GM15510 (cell line): Measurements from ENCODE around the gene NDUFA6.
A peak's percentile ranks its signal among the peaks of the same experiment; 100 is the strongest.

Experiments
- POLR2A ChIP-seq: IDR thresholded peaks from 3 replicates; pipeline ENCODE4 v1.6.1; 2011; ENCODE audit warnings: borderline replicate concordance; ENCODE audit not compliant: insufficient read length; ENCODE audit errors: extremely low read depth

NDUFA6 gene

DNA sequence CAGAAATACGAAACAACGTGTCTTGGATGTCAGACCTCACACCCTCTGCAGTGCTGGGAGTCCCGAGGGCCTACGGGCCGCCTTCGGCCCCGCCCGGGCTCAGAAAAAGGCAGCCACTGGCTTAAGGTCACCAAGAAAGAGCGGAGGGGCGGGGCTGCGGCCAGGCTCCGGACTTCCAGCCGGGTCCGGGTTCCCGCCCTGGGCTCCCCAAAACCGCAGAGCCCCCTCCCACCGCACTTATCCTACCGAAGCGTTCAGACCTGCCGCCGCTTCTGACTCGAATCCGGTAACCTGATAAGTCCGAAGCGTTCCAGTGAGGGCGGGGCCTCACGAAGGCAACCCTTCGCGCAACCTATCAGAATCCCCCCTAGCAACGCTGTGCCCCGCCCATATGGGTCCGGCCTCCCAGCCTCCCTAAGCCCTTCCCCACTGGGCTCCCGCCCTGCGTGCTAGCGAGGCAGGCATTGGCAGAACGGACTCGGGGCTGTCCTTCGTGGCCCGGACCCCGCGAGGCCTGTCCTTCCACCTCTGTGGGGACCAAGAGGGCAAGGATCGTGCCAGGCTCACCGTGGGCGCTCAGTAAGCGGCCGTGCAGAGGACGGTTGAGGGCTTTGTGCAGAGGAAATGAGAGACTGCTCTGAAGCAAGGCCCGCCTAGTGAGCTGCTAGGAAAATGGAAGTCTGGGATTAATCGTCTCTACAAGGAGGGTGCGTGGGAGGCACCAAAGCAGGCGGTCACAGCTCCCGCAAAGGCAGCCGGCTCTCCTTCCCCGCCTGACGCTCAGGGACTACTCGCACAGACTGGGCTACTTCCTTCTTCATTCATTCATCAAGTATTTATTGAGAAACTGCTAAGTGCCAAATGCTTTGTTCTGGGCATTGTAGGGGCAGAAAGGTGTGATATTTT, 19.8 kb downstream of the NDUFA6 start, which contains the start of gene NAGA:
NAGA (minus strand) TSS at position 296 of the 906 bp plus-strand sequence. CDS start 515 bp downstream, outside the sequence.
- peak; percentile 72 for TF ChIP-seq POLR2A

DNA sequence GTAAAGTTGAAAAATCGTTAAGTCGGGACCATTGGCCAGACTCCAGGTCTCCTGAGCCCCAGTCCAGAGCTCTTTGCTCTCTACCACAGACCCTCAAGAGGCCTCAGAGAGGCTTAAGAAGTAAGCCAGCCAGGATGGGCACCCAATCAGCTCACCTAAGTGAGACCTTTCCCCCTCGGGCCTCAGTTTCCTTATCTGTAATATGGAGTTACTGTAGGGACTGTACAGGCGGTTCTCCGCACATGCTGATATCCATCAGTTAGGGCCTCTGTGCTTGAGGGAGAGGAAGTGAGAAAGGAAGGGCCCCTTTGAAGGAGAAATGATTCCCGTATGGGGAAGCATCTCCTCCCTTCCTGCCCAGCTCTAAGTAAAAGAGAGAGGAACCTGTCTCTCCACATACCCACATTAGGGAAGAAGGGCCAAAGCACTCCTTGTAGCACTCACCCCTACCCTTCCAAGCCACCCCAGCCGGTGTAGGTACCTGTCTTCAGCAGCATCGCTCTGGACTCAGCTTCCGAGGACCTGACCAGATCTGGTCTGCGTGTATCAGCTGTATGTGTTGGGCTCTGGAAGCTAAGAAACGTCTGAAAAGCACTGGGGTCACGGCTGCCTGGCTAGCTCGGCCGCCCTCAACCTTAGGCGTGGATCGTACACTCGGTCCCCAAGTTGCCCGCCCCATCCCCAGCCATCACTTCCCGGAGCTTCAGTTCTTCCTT, 20.6 kb downstream of the NDUFA6 start:
- no peak for TF ChIP-seq POLR2A

- TF ChIP-seq POLR2A, result no peak
These were observed 22.3 kb downstream of the NDUFA6 start for GRCh38 chr22:42068291-42068690.

DNA sequence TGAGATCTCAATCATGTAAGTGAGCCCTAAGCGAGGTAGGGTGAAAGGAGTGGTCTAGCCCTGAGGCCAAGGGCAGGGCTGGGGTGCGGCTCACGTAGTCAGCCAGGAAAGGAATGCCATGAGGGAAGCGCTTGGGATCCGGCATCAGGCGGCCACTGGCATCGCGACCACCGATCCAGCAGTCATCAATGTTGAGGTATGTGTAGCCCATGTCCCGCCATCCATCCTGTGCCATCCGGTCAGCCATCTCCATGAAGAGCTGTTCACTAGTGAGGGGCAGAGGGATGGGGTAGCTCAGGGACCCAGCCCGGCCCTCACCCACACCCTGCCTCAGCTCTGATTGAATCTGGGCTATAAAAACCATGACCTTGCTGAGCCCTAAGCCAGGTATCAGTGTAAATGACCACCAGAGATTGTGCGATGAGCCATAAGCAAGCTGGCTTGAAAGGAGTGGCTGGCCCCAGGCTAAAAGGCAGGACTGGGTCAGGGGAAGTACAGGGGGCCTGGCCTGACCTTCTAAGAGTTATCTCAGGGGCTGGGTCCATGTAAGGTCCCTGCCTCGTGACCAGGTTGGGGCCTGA, 22.8 kb downstream of the NDUFA6 start:
- no peak for TF ChIP-seq POLR2A

GRCh38 chr22:42066937-42067336, 23.6 kb downstream of the NDUFA6 start:
- TF ChIP-seq POLR2A, result no peak

DNA sequence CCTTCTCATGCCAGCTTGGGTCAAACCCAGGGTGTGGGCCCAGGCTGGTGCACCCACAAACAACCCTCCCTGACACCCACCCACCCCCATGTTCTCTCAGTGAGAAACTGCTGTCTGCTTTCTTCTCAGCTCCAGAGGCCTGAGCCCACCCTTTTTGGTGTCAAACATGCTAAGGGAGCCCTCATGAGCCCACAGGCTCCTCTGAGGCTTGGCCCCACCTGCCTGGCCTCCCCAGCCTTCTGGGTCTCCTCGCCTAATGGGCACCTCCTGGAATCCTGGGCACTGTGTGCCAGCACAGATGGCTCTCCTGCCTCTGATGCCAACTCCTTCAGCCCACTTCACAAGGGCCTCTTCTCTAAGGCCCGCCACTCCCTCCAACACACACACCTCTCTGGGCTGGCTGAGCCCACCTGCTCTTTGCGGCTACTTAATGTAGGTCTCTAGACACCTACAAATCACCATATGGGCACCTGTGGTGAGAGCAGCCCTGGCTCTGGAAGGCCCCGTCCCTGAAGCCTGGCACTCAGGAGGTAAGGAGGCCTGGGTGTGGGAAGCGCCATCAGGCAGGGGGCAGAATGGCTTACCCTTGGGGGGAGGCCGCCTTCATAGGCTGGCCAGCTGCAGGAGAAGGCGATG, 24.3 kb downstream of the NDUFA6 start:
- no peak for TF ChIP-seq POLR2A

GRCh38 chr22:42065438-42066125, 25.0 kb downstream of the NDUFA6 start:
- TF ChIP-seq POLR2A, result no peak

DNA sequence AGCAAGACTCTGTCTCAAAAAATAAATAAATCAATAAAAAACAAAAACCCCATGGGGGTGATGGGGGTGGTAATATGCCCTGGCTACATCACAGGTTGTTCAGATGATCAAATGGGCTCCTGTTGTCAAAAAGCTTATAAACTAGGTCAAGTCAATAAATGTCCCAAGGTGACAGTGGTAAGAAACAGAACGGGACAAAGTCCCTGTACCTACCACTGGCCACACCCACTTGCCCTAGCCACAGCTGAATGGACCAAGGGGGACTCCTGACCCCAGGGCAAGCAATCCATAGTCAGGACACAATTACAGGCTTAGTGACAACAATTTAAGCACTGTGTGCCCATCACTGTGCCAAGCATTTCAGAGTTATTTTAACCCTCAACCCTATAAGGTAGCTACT, 25.9 kb downstream of the NDUFA6 start:
- TF ChIP-seq POLR2A, result no peak

DNA sequence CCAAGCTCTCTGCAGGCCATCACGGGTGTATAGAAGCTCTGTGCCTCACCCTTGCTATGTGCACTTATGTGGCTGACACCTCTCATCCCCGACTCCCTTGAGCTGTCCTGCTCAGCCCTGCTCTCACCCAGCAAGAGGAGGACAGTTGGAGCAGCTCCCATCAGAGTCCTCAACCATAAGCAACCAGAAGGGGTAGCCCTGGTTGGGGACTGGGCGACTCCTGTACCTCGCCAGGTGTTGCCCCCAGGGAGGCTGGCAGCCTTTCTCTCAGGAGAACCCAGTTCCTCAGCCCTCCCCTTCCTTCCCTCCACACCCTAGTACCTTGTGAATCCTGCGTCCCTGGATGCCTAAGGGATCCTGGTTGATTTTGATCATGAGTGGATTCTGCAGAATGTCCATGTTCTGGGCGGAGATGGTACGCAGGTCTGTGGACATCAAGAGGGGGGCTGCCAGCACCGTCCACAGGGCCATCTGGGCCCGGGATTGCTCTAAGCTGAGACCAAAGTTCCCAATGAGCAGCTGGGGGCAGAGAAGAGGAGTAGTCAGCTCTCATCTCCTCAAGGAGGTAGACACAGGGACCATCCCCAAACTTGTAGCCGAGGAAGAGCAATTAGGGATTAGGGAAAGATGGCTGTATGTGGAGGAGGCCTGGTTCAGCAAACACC, 27.9 kb downstream of the NDUFA6 start:
- no peak for TF ChIP-seq POLR2A

GRCh38 chr22:42061041-42061440, 29.5 kb downstream of the NDUFA6 start:
- no peak for TF ChIP-seq POLR2A

GRCh38 chr22:42060489-42060888, 30.1 kb downstream of the NDUFA6 start:
- no peak for TF ChIP-seq POLR2A

DNA sequence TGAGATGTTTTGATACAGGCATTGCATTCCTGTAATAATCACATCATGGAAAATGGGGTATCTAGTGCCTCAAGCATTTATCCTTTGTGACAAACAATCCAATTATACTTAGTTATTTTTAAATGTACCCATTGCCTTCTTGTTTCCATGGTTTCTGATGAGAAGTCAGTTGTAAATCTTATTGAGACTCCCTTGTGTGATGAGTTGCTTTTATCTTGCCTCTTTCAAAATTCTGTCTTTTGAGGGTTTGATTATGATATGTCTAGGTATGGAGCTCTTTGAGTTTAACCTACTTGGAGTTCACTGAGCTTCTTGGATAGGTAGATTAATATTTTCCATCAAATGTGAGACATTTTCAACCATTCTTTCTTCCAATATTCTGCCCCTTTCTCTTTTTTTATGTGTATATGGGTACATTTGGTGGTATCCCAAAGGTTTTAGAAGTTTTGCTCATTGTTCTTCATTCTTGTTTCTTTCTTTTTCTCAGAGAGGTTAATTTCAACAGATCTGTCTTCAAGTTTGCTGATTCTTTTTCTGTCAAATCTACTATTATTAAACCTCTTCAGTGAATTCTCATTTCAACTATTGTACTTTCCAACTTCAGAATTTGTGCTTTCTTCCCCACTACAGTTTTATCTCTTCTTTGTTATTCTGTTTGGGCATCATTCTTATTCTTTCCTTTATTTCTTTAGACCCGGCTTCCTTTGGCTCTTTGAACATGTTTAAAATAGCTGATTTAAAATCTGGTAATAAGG, 33.6 kb downstream of the NDUFA6 start:
- no peak for TF ChIP-seq POLR2A

GRCh38 chr22:42052765-42053164, 37.8 kb downstream of the NDUFA6 start:
- TF ChIP-seq POLR2A, result no peak
